ENCODE data around the gene TBK1. TPM values are rescaled to one million over a fixed set of nuclear protein-coding genes. Genes with fewer than 3 reads are reported as not detected.

The TBK1 gene
- total and polyA plus RNA-seq, 12 donors, result 16.0 to 48.3 (median 25.5) TPM

- no peaks in the 10 kb centered on the region for H3K36me3 ChIP-seq (replicated peaks in 1 of 2)
- H3K4me3 ChIP-seq, result no peak overlapping the region
- no peaks in the 10 kb centered on the region for H3K4me1 ChIP-seq (replicated peaks in 1 of 2)
- TF ChIP-seq, protein P1, sequence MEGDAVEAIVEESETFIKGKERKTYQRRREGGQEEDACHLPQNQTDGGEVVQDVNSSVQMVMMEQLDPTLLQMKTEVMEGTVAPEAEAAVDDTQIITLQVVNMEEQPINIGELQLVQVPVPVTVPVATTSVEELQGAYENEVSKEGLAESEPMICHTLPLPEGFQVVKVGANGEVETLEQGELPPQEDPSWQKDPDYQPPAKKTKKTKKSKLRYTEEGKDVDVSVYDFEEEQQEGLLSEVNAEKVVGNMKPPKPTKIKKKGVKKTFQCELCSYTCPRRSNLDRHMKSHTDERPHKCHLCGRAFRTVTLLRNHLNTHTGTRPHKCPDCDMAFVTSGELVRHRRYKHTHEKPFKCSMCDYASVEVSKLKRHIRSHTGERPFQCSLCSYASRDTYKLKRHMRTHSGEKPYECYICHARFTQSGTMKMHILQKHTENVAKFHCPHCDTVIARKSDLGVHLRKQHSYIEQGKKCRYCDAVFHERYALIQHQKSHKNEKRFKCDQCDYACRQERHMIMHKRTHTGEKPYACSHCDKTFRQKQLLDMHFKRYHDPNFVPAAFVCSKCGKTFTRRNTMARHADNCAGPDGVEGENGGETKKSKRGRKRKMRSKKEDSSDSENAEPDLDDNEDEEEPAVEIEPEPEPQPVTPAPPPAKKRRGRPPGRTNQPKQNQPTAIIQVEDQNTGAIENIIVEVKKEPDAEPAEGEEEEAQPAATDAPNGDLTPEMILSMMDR (IDR thresholded peaks at IDR 0.05), result no peak
- TF ChIP-seq POLR2A (IDR thresholded peaks at IDR 0.05), result no peak
- 88 to 91% (median 91%) methylated on average over 11 of the region's 11 CpGs for WGBS, 4 donors
- intact Hi-C loops (cut with DNase I), result no loop called here
- no peak for DNase-seq
- H3K27me3 ChIP-seq, result no peaks in the 10 kb centered on the region
- H3K9me3 ChIP-seq (replicated peaks in 1 of 3), result no peaks in the 10 kb centered on the region
- no peak overlapping the region for H3K27ac ChIP-seq
Observed at GRCh38 chr12:64525461-64526160, 73.7 kb downstream of the TBK1 start.

DNA sequence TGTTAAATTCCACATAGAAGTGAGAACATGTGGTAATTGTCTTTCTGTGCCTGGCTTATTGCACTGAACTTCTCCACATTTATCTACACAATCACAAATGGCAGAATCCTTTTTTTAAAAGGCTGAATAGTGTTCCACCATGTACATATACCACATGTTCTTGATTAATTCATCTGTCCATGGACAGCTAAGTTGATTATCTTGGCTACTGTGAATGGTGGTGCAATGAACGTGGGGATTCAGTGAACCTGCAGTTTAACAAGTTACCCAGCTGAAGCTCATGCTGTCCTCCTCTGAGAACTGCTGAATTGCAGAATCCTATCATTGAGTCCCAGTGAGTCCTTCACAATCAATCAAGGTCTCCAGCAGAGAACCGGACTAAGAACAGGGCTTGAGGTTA is 74.9 kb downstream of the TBK1 start:
- DNase-seq, result no peak
- 30 to 39% (median 36%) methylated on average over 2 of the region's 2 CpGs for WGBS, 4 donors
- H3K27me3 ChIP-seq, result no peaks in the 10 kb centered on the region
- H3K36me3 ChIP-seq (replicated peaks in 1 of 2), result no peaks in the 10 kb centered on the region
- no peak for TF ChIP-seq POLR2A (IDR thresholded peaks at IDR 0.05)
- TF ChIP-seq, protein P1 (IDR thresholded peaks at IDR 0.05), result no peak
- no peaks in the 10 kb centered on the region for H3K4me1 ChIP-seq (replicated peaks in 1 of 2)
- H3K27ac ChIP-seq, result no peak overlapping the region
- no peak overlapping the region for H3K4me3 ChIP-seq
- no peaks in the 10 kb centered on the region for H3K9me3 ChIP-seq (replicated peaks in 1 of 3)
- intact Hi-C loops (cut with DNase I), result no loop called here

- H3K4me1 ChIP-seq (replicated peaks in 1 of 2), result no peaks in the 10 kb centered on the region
- TF ChIP-seq, protein P1 (IDR thresholded peaks at IDR 0.05), result no peak
- no peak for TF ChIP-seq POLR2A (IDR thresholded peaks at IDR 0.05)
- no peaks in the 10 kb centered on the region for H3K36me3 ChIP-seq (replicated peaks in 1 of 2)
- no peak for DNase-seq
- no peaks in the 10 kb centered on the region for H3K9me3 ChIP-seq (replicated peaks in 1 of 3)
- no peak overlapping the region for H3K4me3 ChIP-seq
- intact Hi-C loops (cut with DNase I), result no loop called here
- H3K27me3 ChIP-seq, result no peaks in the 10 kb centered on the region
- 55 to 78% (median 73%) methylated on average over 6 to 8 of the region's 8 CpGs for WGBS, 4 donors
- no peak overlapping the region for H3K27ac ChIP-seq
Observed at GRCh38 chr12:64528616-64529015, 76.7 kb downstream of the TBK1 start.

DNA sequence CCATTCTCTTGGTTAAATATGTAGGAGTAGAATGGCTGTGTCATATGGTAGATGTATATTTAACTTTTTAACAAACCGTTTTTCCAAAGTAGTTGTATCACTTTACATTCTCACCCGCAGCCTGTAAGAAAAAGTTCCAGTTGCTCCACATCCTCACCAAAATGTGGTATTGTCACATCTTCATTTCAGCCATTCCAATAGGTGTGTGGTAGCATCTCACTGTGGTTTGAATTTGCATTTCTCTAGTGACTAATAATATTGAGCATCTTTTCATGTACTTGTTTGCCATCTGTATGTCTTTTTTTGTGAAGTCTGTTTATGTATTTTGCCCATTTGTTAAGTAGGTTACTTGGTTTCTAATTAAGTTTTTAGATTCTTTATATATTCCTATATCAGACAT is 78.6 kb downstream of the TBK1 start:
- H3K36me3 ChIP-seq (replicated peaks in 1 of 2), result no peaks in the 10 kb centered on the region
- no peaks in the 10 kb centered on the region for H3K27me3 ChIP-seq
- H3K9me3 ChIP-seq (replicated peaks in 1 of 3), result no peaks in the 10 kb centered on the region
- no peaks in the 10 kb centered on the region for H3K4me1 ChIP-seq (replicated peaks in 1 of 2)
- H3K27ac ChIP-seq, result no peak overlapping the region
- WGBS, 4 donors, result 74 to 95% (median 86%) methylated on average over 2 of the region's 2 CpGs
- intact Hi-C loops (cut with DNase I), result no loop called here
- H3K4me3 ChIP-seq, result no peak overlapping the region
- no peak for DNase-seq
- no peak for TF ChIP-seq POLR2A (IDR thresholded peaks at IDR 0.05)
- TF ChIP-seq, protein P1 (IDR thresholded peaks at IDR 0.05), result no peak
